GM19468 (cell line): ENCODE measurements around the gene UBE2L3.
A peak's percentile ranks its signal among the peaks of the same experiment; 100 is the strongest.
"Not testable (repeated sequence)": the region's sequence is repeated elsewhere in the genome, so short reads cannot be mapped to it uniquely, and the experiment has no call there.

ENCODE experiments used
- ATAC-seq: cut with Tn5 transposase; IDR thresholded peaks from one replicate; pipeline ENCODE4 v1.9.1; 2021; ENCODE audit warnings: mild to moderate bottlenecking, moderate library complexity, moderate number of reproducible peaks; ENCODE audit not compliant: unreplicated experiment; ENCODE audit errors: extremely low read depth

Gene UBE2L3

DNA sequence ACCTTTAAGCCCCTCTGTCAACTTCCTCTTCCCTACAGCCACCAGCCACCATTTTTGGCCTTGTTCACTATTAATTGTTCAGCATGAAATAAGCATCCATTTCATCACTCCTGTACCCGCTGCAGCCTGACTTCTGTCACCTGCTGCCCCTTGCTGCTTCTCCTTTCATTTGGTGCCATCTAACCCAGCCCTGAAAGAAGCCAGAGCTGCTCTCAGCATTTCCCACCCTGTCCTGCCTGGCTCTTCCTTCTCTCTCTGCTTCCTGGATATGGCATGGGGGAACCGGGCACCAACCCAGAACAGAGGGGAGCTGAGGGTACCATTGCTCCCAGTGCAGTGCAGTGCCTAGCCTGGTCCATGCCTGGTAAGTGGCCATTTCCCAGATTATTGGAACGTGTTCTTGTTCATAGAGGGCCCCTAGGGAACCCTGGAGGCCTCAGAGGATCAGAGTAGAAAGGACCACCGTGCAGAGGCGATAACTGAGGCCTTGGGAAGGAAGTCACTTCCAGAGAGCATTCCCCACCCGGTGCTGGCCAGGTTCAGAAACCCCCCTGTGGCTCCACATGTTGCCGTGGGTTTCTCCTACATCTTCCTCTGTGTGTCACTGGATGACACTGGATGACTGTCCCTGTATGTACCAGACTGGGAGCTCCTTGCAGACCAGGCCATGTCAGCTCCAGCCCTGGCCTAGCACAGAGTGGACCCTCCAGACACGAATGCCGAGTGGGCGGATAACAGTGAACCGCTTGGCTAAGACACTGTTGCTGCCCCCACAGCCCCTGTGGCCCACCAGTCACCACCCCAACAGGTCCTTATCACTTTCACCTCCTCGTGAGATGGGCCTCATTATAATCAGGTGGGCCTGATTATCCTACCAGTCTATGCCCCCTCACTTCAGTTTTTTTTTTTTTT lies 57.6 kb downstream of the UBE2L3 start:
- ATAC-seq = no peak

DNA sequence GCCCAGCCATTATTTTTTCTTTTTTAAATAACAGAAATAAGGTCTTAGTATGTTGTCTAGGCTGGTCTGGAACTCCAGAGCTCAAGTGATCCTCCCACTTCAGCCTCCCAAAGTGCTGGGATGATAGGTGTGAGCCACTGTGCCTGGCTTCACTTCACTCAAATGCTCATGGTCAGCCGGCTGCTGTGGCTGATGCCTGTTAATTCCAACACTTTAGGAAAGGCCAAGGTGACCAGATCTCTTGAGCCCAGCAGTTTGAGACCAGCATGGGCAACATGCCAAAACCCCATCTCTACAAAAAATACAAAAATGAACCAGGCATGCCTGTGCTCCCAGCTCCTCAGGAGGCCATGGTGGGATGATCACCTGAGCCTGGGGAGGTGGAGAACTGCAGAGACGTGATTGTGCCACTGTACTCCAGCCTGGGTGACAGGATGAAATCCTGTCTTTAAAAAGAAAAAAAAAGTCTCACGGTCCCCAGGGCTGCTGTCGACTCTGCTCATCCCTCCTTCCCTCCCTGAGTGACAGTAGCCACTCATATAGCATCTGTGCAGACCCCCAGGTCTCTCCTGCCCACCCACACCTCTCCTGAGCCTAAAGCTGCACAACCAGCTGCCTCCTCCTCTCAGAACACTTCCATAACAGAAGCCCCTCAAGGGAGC lies 58.7 kb downstream of the UBE2L3 start:
- no peak for ATAC-seq

DNA sequence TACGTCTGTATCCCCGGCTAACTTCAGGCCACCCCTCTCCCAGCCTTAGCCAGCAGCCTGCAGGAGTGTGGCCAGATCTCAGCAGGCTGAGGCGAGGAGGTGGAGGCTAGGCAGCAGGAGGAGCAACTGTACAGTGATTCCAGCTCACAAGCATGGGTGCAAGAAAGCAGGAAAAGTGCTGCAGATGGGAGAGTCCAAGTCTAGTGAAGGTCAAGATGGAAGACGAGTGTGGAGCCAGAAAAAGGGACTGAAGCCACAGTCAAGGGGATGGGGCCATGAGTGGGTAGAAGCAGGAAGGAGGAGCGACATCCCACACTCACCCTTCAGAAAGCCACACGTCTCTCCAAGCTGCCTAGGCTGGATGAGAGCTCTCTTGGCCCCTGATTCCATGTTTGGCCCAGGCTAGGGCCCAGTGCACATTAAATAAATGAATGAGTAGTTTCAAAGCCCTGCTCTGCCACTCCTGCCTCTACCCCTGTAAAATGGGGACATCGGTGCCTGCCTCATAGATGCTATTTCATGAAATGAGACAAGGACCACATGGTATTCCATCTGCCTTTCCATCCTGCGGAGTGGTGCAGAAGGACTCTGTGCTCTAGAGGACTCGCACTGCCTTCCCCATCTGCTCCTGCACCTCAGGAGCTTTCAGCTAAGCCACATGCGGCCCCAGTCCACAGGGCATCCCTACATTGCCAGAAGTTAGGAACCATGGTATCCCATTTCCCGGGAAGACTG lies 59.4 kb downstream of the UBE2L3 start:
- ATAC-seq = no peak

DNA sequence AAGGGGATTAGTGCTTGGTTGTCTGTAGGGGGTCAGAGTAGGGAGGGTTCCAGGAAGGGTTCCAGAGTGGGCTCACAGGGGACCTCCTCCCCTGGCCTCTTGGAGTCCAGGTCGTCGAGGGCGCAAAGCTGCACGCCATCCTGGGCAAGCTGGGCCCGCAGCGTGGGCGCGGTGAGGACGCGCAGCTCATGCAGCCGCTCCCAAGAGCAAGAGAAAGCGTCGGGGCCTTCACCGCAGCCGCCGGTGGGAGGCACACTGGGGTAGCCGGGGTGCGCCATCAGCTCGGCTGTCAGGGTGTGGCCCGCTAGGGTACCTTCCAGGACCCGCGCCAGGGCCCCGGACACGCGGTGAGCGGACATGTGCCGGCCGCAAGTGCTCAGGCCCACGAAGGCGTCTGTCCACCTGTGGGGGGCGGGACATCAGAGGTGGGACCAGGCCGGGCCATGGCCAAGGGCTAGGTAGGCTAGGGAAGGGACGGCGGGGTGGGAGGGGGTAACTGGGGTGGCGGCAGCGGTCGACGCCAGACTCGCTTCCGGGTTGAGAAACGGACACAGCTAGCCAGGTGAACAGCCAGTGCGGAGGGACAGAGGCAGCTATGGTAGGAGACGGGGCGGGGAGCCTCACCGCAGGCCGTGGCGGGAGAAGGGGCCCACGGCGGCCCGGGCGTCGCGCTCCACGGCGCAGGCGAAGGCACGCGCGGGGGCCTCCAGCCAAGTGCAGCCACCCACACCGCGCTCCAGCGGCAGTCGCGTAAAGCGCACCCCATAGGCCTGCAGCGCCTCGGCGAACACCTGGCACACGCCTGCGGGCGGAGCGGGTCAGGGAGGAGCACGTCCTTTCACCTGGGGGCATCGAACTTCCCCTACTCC lies 61.1 kb downstream of the UBE2L3 start:
- no peak for ATAC-seq

DNA sequence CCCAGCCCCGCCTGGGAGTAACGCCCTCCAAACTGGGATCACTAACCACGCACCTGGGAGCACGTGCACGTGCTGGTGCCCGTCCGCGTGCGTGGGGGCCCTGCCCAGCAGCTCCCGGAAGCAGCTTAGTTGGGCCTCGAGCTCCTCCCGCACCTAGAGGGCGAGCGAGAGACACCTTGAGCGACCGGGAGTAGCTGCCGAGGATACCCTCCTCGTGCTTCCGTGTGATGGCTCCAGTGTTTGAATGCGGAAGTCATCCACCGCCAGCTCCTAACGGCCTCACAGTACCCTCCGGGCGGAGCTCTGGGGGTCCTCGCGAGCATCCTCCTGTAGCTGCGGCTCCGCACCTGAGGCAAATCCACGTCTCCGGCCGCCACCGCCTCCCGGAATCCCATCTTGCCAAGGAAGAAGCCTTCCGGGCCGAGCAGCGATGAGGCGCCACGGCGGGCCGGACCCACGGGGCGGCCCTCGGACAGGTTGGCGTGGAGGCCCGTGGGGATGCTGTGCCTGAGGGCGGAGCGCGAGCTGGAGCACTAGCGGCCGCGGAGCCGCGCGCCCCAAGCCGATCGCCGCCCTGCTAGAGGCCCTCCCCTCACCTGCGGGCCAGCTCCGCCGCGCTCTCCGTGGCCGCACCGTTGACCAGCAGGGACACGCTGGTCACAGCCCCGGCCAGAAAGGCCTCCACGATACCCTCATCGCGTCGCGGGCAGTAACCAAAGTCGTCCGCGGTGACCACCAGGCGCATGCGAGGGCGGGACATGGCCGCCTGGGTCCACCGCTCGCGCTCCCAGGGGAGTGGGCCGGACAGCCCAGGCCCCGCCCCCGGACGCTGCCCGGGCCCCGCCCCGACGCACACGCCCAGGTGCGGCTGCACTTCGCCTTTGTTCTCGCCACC lies 62.0 kb downstream of the UBE2L3 start, which contains the start of gene YDJC:
Gene YDJC (minus strand): TSS at position 768 of the 895 bp plus-strand sequence. CDS start 8 bp downstream, at position 760.
- peak; percentile 60 for ATAC-seq

DNA sequence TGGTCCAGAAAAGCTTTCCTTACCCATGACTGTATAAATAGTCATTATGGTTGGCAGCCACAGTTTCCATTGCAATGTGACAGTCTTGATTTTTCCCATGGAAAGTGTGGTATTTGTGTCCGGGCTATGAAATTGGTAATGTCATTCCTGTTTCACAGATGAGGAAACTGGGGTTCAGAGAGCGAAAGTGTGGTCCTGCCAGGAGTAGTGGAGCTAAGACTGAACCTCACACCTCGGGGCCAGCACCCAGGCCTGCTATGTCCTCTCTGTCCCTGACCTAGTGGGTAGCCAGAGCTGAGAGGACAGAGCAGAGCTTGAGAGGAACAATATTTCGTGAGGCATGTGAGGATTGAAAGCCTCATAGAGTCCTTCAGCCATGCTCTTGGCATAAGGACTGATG lies 63.5 kb downstream of the UBE2L3 start:
- ATAC-seq = no peak

DNA sequence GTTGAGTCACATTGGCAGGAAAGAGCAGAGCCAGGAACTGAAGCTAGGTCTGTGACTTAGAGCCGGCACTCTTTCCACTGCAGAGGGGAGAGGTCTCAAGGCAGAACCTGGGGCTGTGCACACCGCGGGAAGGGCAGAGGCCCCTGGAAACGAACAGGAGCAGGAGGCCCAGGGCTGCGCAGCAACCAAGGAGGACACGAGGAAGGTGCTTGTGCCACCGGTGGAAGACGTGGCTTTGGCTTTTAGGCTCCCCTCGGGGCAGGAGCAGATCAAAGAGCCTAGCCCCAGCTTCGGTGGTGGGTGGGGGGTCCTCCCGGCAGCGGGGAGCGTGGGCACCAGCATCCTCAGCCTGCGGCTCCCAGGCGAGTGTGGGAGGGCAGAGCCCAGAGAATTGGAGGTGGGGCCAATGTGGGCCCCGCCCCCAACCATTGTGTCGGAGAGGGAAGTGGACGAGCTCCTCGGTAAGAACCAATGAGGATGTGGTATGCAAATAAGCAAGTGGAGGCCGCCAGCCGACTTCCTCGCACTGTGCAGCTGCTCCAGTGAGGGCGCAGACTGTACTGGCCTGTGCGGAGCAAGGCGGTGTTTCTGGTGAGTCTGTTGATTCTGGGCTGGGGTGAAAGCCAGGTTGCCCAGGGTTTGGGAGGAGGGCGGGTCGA lies 64.9 kb downstream of the UBE2L3 start, which contains the start of gene CCDC116:
Gene CCDC116 (plus strand): TSS at position 524 of the 659 bp plus-strand sequence. CDS start 422 bp downstream, outside the sequence.
- ATAC-seq = no peak

DNA sequence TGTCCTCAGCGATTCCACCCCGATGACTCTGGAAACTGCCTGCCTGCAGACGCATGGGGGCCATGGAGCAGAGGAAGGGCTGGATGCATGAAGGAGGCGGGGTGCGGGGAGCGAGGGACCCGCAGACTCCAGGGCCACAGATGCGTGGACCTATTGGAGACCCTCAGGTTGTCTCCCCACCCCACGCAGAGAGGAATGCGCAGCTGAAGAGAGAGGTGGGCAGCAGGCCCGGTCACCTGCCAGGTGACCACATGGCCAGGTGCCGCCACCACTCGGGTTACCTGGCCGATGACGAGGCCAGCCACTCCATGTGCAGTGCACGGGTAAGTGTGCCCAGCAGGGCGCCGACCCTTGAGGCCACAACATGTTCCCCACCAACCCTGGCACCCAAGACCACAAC lies 65.4 kb downstream of the UBE2L3 start:
- ATAC-seq = no peak

DNA sequence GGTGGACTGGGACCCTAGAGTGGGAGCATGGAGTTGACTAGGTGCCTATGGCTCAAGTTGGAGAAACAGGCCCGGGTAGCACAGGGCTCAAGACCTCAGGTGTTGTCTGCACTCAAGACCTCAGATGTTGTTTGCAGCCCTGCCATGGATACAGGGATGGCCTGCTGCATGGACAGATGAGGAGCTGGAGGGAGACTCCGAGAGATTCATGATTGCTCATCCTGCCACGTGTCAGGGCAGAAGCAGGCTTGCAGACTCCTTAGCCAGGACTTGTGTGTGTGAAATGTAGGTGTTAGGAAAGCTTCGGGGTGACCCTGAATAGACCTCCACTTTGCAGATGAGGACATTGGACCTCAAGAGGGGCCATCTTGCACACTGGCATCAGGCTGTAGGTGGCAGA lies 66.0 kb downstream of the UBE2L3 start:
- ATAC-seq = no peak

DNA sequence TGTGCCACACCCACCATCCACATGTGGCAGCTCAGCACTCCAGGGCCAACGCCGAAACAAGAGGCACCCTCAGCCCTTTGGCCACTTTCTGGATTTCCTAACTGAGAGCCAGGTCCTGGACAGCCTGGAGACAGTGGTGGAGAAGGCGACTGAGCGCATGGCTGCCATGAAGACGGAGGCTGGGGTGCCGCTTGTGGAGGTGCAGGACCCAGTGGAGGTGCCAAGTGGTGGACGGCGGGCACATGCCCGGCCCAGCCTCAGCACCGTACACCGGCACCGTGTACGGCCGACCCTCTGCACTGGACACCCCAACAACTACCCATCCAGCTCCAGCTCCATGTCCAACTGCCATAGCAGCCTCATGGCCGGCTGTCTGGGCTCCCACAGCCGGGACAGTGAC lies 66.6 kb downstream of the UBE2L3 start:
- no peak for ATAC-seq

DNA sequence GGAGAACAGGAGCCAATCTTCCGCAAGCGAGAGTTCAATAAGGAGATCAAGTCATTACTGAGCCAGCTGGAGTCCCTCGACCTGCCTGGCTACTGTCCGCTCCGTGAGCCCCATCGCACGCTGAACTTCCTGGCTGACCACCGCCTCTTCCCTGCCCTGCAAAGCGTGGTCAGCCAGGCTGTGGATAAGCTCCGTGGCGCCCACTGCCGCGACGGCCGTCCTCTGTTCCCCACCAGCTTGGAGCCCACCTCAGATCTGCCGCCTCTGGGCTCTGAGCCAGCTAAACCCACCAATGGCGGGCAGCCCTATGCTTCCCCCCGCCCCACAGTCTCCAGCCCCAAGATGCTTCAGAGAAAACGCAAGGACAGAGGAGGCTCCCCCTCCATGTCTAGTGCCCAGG lies 67.3 kb downstream of the UBE2L3 start:
- no peak for ATAC-seq

DNA sequence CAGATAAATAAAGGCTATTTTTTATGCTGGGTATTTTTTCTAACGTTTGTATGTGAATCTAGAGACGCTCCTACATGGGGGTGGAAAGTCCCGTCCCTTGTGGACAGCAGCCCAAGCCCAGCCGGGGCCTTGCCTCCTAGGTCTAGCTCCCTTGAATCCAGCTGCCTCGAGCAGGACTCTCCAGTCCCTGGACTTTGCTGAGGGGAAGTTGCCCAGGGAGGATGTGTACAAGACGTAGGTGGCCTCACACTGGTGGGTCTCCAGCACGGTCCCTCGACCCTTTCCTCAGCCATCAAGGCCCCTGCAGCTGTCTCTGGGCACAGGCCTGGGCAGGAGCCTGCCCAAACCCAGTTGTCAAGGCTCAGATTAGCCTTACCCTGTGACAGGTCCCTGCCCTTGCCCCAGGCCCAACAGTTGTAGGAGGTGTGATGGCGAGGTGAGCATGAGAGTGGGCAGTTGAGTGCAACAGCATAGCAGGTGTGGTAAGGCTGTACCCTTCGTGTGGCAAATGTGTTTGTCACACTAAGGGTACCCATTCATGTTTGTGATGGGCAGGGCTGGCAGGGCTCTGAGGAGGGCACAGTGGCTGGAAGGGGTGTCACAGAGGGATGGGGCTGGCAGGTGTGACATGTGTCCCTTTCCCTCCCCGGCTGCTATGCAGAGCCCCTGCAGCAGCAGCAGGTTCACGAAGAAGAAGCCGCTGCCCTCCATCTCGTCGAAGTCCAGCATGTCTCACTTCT lies 68.4 kb downstream of the UBE2L3 start:
- ATAC-seq = no peak

DNA sequence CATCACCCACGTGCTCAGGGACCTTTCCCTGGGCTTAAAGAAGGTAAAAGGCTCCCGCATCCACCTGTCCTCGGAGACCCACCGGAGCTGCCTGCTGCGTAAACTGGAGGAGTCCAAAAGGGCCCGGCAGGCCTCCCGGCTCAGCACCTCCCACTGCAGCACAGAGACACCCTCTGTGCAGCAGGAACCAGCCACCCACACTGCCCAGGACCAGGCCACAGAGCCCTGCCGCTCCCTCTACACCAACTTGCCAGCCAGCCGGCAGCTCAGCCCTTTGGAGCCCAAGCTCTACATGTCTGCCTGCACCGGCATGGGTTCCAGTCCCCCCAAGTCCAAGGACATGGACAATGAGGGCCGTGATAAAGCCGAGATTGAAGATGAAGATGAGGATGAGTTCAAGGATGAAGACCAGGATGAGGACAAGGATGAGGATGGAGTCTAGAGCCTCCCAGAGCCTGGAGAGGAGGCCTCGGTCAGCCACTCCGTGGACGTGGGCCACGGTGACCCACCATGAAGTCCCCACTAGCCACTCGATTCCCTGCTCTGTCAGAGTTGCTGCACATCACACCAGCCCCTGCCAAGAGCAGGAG lies 69.2 kb downstream of the UBE2L3 start:
- ATAC-seq = no peak

DNA sequence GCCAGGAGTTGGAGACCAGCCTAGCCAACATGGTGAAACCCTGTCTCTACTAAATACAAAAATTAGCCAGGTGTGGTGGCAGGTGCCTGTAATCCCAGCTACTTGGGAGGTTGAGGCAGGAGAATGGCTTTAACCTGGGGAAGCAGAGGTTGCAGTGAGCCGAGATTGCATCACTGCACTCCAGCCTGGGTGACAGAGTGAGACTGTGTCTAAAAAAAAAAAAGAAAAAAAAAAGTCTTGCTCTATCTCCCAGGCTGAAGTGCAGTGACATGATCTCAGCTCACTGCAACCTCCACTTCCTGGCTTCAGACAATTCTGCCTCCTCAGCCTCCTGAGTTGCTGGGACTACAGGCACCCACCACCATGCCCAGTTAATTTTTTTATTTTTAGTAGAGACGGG lies 69.9 kb downstream of the UBE2L3 start:
- ATAC-seq = not testable (repeated sequence)

DNA sequence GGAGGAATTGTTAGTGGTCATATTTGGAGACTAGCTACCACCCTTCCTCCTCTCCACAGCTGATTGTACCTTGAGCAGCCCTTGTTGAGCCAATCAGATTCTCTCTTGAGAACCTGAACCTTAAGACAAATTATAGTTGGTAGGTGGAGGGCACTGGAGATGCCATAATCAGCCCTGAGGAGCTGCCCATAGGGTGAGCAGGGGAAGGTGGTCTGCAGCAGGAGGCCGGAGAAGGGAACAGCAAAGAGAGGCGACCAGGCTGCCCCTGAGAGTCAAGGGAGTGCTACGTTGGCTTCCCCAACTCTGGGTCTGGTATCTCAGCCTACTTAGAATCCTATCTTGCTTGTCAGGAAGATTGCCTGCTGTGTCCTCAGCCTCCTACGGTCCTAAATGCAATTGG lies 71.8 kb downstream of the UBE2L3 start:
- no peak for ATAC-seq

DNA sequence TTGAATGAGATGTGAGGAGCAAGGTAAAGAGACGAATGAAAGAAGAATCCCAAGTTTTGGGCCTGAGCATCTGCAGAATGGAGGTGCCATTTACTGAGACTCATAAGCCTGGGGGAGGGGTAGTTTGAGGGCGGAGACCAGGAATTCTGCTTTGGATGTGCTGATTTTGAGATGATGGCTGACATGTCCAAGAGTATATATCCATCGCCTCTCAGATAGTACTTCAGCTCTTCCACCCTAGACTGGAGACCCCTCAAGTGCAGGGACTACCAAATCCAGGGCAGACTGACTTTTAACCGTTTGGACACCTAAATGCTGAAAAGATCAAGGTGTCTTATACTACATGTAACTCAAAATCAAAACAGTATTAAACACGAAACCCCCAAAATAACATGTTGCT lies 73.3 kb downstream of the UBE2L3 start:
- ATAC-seq = no peak

DNA sequence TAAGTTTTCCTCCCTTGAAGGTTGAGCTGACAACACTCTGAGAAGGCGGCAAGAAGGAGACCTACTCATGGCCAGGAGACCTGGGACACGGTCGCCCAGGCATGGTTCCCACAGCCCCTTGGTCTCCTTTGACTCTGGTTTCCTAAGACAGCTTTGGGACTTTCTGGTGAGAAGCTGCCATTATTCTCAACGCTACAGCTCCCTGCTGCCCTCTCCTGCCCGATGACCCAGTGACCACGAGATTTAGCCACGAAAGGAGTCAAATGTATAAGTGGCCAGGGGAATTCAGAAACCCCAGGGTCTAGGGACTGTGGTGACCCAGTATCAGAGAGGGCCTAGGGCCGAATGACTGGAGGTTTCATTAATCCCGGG lies 73.9 kb downstream of the UBE2L3 start:
- ATAC-seq = no peak
